AG10803 (cell line): Measurements from ENCODE around the gene PACS1.

Experiments used
- DNase-seq: peaks from one replicate; pipeline ENCODE4 v3.0.0; 2010; ENCODE audit warnings: low read depth
- H3K4me3 ChIP-seq: 2 replicates; pipeline ENCODE4 v1.5.1; 2011; ENCODE audit warnings: mild to moderate bottlenecking, low read length, control low read depth
- TF ChIP-seq, protein P1 (sequence below): conservative IDR thresholded peaks from 2 replicates; pipeline ENCODE4 v1.5.1; 2011; ENCODE audit warnings: mild to moderate bottlenecking, low read length, control low read depth, inconsistent platforms

PACS1 gene

DNA sequence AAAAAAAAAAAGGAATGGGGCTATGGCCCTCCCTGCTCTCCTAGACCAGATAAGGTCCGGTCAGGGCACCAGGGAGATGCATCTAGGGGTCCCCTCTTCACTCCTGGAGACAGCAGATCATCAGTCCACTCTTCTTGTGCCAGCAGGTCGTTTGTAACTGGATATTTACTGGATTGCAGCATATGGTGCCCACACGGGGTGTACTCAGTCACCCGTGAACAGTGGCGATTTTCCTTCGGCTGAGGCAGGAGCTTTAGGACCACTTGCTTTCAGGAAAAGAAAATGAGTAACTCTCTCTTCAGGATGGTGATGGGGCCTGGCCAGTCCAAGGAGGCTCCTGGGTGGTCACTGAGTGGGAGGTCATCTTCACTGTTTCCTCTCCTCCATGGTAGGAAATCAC lies 160.1 kb downstream of the PACS1 start:
- no peak overlapping the region for H3K4me3 ChIP-seq
- TF ChIP-seq, protein P1, sequence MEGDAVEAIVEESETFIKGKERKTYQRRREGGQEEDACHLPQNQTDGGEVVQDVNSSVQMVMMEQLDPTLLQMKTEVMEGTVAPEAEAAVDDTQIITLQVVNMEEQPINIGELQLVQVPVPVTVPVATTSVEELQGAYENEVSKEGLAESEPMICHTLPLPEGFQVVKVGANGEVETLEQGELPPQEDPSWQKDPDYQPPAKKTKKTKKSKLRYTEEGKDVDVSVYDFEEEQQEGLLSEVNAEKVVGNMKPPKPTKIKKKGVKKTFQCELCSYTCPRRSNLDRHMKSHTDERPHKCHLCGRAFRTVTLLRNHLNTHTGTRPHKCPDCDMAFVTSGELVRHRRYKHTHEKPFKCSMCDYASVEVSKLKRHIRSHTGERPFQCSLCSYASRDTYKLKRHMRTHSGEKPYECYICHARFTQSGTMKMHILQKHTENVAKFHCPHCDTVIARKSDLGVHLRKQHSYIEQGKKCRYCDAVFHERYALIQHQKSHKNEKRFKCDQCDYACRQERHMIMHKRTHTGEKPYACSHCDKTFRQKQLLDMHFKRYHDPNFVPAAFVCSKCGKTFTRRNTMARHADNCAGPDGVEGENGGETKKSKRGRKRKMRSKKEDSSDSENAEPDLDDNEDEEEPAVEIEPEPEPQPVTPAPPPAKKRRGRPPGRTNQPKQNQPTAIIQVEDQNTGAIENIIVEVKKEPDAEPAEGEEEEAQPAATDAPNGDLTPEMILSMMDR = no peak
- no peak for DNase-seq

DNA sequence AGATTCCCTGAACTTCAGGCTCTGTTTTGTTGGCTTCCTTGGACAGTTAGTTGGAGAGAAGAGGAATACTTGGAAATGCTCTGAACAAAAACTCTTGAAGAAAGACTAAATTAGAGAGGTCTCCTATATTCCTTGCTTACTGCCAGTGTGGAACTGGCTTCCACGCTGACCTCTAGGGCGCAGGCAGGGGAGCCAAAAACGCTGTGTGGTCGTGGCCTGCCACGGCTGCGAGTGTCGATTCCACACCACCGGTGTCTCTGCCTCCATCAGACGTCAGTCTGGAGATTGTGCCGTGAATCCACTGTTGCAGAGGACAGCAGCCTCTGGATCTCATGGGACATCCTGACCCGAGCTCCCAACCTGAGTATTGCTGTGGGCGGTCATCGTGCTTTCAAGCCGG lies 160.9 kb downstream of the PACS1 start:
- TF ChIP-seq, protein P1 = no peak
- no peak overlapping the region for H3K4me3 ChIP-seq
- DNase-seq = no peak

DNA sequence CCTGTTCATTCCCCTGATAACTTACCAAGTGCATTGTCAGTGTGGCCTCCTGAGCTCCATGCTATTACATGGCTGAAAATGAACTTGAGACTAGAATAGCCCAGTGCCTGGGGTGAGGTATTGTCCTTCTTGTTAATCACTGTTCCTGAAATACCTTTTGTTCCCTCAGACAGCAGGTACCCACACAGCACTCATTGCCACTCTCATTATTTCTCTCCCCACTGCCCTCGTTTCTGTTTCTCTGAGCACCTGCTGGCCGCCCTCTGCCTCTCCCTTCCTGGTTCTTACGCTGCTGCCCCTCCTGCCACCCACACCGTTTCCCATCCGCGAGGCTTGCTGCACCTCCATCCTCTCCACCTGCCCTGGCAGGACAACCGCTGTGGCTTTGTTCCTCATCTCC lies 161.5 kb downstream of the PACS1 start:
- H3K4me3 ChIP-seq = no peak overlapping the region
- no peak for DNase-seq
- TF ChIP-seq, protein P1 = no peak

DNA sequence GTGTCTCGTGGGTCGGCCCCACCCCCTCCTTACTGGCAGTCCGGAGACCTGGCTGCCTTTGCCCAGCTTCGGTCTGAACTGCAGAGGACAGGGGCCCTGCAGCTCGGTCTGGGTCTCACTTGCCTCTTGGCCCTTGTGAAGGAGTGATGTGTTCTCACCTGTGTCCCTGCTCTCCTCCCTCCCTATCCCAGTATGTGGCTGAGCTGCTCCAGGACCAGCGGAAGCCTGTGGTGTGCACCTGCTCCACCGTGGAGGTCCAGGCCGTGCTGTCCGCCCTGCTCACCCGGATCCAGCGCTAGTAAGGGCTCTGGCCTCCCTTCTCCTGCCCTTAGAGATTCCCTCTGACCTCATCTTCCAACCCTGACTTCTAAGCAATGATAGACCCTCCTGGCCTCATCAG lies 162.7 kb downstream of the PACS1 start:
- DNase-seq = no peak
- TF ChIP-seq, protein P1 = no peak
- no peak overlapping the region for H3K4me3 ChIP-seq

DNA sequence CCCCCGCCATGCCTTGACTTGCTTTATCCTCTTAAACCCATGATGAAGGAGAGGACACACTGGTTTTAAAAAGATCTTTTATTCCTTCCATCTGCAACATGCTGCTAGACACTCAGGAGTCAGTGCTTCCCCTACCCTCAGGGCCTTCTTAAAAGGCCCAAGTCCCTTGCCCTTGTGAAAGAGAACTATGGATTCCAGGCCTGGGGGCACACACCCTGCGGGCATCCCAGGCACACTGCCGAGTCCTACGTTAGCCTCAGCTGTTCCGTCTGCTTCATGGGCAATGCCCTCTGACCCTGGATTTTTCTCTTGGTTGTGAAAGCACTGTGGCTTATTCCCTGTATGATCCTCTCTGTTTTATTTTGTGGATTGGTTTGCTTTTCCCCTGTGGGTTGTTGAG lies 163.2 kb downstream of the PACS1 start:
- TF ChIP-seq, protein P1 = no peak
- H3K4me3 ChIP-seq = no peak overlapping the region
- DNase-seq = no peak

DNA sequence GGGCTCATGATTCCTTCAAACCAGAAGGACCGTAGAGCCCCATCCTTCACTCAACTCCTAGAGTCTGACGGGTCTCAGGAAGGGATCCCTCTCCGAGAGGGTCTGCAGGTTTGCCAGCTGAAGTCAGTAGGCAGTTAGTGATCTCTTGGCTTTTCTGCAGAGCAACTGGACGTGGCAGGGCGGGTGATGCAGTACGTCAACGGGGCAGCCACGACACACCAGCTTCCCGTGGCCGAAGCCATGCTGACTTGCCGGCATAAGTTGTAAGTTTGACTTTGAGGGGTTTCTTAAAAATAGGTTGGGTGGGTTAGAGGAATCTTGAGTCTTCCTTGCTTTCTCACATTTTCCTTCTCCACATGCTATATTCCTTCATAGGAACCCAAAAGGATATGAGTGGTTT lies 165.1 kb downstream of the PACS1 start:
- TF ChIP-seq, protein P1 = no peak
- no peak overlapping the region for H3K4me3 ChIP-seq
- no peak for DNase-seq

DNA sequence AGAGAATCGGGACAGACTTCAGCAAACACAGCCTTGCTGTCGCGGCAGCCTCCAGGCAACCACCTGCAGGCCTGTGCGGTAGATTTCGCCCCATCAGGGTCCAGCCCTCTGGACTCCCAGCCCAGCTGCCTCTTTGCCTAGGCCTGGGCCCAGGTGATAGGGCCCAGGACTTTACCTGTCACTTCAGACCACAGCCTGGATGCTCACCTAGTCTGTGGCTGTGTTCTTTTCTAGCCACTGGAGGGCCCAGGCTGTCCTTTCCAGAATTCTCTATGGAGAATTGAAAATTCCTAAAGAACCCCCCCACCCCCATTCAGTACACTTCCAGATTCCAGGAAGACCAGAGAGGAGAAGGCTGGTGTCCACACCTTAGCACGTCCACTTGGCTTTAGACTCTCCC lies 167.8 kb downstream of the PACS1 start:
- TF ChIP-seq, protein P1 = no peak
- H3K4me3 ChIP-seq = no peak overlapping the region
- DNase-seq = no peak
